Retinal pigment epithelial cell (primary cell): ENCODE data around the gene INO80.

Experiments
- DNase-seq: peaks from one replicate; pipeline ENCODE4 v3.0.0-alpha.2; 2010; ENCODE audit warnings: low read depth
- H3K4me3 ChIP-seq: 2 replicates; pipeline ENCODE4 v1.5.1; 2011; ENCODE audit warnings: mild to moderate bottlenecking, low read length, control low read depth, moderate library complexity
- CTCF ChIP-seq: conservative IDR thresholded peaks from 2 replicates; pipeline ENCODE4 v1.5.1; 2011; ENCODE audit warnings: low read depth, low read length, control low read depth, inconsistent platforms

The INO80 gene

GRCh38 chr15:41006479-41006878 lies 109.6 kb downstream of the INO80 start:
- DNase-seq, result no peak
- no peak overlapping the region for H3K4me3 ChIP-seq
- no peak for TF ChIP-seq CTCF

GRCh38 chr15:41004490-41004889 lies 111.6 kb downstream of the INO80 start:
- no peak overlapping the region for H3K4me3 ChIP-seq
- no peak for DNase-seq
- TF ChIP-seq CTCF, result no peak

- H3K4me3 ChIP-seq, result no peak overlapping the region
- no peak for TF ChIP-seq CTCF
- DNase-seq, result no peak
Observed at GRCh38 chr15:41001524-41002214, 114.4 kb downstream of the INO80 start.

- DNase-seq, result no peak
- TF ChIP-seq CTCF, result no peak
- H3K4me3 ChIP-seq, result no peak overlapping the region
Observed at GRCh38 chr15:40999190-40999589, 116.9 kb downstream of the INO80 start.

GRCh38 chr15:40995656-40996055 lies 120.4 kb downstream of the INO80 start:
- H3K4me3 ChIP-seq, result no peak overlapping the region
- TF ChIP-seq CTCF, result no peak
- no peak for DNase-seq

GRCh38 chr15:40992825-40993224 lies 123.3 kb downstream of the INO80 start:
- no peak for TF ChIP-seq CTCF
- no peak overlapping the region for H3K4me3 ChIP-seq
- DNase-seq, result no peak

- H3K4me3 ChIP-seq, result no peak overlapping the region
- DNase-seq, result peak; percentile 37
- TF ChIP-seq CTCF, result no peak
Observed at GRCh38 chr15:40992241-40992741, 123.8 kb downstream of the INO80 start.
